ENCODE data around the gene NKX6-2.

Gene NKX6-2

DNA sequence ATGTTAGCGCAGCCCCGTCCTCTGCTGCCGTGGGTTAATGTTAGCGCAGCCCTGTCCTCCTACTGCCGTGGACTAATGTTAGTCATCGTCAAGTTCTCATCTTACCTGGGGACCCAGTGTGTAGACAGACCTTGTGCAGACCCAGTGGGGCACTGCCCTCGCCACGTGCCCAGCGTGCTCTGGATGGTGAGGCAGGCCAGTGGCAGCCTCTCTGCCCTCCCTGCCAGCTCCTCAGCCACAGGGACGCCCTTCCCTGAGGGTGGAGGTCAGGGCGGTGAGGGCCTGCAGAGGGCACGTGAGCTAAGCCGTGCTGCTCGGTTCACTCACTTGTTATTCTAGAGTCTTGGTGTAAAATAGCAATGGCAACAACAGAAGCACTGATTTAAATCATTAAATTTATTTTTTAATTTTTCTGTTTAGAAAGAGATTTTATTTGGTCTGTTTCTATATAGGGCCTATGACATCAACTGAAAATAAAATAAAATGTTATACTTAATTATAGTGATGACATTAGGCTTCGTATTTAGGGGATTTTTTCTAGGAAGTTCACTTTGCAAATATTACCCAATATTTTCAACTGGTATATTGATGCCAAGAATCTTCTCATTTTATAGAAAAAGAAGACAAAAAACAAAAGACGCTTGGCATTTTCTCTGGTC lies 48.4 kb downstream of the NKX6-2 start:
- peak; percentile 41 for DNase-seq (ENCODE audit: low spot score)

DNA sequence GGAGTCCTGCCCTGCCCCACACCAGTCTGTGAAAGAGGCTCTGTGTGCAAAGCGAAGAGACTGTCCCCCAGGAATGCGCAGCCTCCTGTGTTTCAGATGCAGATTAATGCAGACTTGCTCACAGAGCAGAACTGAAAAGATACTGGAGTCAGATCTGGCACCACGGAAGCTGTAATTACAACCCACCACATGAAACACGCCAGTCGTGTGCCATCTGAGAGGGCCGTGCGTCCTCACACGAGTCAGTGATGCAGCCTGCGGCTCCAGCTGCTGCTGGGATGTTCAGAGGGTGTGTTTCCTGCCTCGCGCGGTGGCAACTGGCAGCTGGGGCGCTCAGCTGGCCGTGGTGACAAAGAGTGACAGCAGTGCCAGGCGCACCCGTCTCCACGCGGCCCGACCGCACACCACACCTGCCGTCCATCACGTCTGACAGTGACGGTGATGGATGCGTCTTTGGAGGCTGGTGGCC lies 50.0 kb downstream of the NKX6-2 start:
- peak; percentile 88 for DNase-seq (ENCODE audit: low spot score)

DNA sequence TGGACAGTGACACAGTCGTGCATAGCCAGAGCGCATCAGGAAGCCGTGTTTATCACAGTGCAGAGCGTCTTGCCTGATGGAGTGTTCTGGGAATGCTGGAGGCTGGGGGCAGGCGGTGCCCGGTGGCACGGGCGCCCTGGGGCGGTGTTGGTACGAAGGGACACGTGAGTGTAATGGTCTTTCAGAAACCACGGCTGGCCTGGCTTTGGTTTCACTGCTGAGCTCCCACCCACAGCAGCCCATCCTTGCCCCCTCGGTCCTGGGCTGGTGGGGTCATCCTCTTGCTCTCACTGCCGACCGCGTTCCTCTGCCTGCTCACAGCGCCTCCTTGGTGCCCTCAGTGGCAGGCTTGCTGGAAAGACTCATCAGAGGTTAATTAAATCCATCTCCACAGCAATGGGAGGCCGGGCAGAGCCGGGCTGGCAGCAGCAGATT lies 50.6 kb downstream of the NKX6-2 start:
- DNase-seq (ENCODE audit: low spot score), result peak; percentile 64

DNA sequence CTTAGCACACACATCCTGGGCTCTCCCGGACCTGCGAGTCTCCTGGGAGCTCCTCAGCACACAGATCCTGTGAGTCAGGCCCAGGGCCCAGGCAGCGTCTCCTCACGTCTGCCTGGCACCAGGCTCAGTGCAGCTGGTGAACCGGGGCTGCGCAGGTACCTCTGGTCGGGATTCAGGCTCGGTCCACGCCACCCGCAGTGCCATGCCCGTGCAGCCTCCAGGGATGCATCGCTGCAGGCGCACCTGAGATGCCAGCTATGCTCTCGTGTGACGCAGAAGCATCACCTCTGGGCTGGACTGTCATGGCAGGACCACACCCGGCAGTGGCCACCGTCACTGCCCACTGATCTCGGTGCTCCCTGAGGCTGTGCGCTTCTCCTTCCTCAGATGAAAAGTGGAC lies 52.0 kb downstream of the NKX6-2 start:
- no peak for DNase-seq (ENCODE audit: low spot score)
